Raji (cell line): Measurements from ENCODE around the gene ITIH1.

Experiments
- POLR2A ChIP-seq: IDR thresholded peaks from 2 replicates; pipeline ENCODE4 v1.6.1; 2011; ENCODE audit warnings: low read depth, low read length, control low read depth; ENCODE audit not compliant: insufficient read depth

Gene ITIH1

GRCh38 chr3:52817221-52817620 lies 39.8 kb downstream of the ITIH1 start:
- TF ChIP-seq POLR2A = no peak

GRCh38 chr3:52817860-52818259 lies 40.5 kb downstream of the ITIH1 start:
- TF ChIP-seq POLR2A = no peak

GRCh38 chr3:52819936-52820335 lies 42.5 kb downstream of the ITIH1 start:
- TF ChIP-seq POLR2A = no peak

GRCh38 chr3:52820736-52821135 lies 43.3 kb downstream of the ITIH1 start:
- no peak for TF ChIP-seq POLR2A

- TF ChIP-seq POLR2A = no peak
These were observed 45.0 kb downstream of the ITIH1 start for GRCh38 chr3:52822363-52822762.

GRCh38 chr3:52824037-52824436 lies 46.6 kb downstream of the ITIH1 start:
- TF ChIP-seq POLR2A = no peak

GRCh38 chr3:52827441-52827840 lies 50.0 kb downstream of the ITIH1 start:
- no peak for TF ChIP-seq POLR2A

- TF ChIP-seq POLR2A = no peak
These were observed 50.5 kb downstream of the ITIH1 start for GRCh38 chr3:52827866-52828376.

GRCh38 chr3:52829482-52829881 lies 52.1 kb downstream of the ITIH1 start:
- no peak for TF ChIP-seq POLR2A

GRCh38 chr3:52829906-52830463 lies 52.6 kb downstream of the ITIH1 start:
- TF ChIP-seq POLR2A = no peak

- TF ChIP-seq POLR2A = no peak
These were observed 53.3 kb downstream of the ITIH1 start, which contains the start of gene ITIH4 for GRCh38 chr3:52830535-52831258. Gene ITIH4, minus strand, starts transcription at chr3:52830672. Its CDS starts 30 bp downstream, at chr3:52830642.

GRCh38 chr3:52831500-52832301 lies 54.3 kb downstream of the ITIH1 start:
- no peak for TF ChIP-seq POLR2A

- no peak for TF ChIP-seq POLR2A
These were observed 55.8 kb downstream of the ITIH1 start for GRCh38 chr3:52833202-52833601.

GRCh38 chr3:52834871-52835501 lies 57.6 kb downstream of the ITIH1 start, which contains the start of gene MUSTN1:
Gene MUSTN1, minus strand, starts transcription at chr3:52835019. Its CDS starts 71 bp downstream, at chr3:52834948.
- TF ChIP-seq POLR2A = no peak

- no peak for TF ChIP-seq POLR2A
These were observed 58.5 kb downstream of the ITIH1 start for GRCh38 chr3:52835766-52836470.

GRCh38 chr3:52836471-52836845 lies 59.1 kb downstream of the ITIH1 start:
- TF ChIP-seq POLR2A = no peak
